GM21576 (cell line): Measurements from ENCODE around the gene TAS1R1.

Experiments
- ATAC-seq: cut with Tn5 transposase; IDR thresholded peaks from one replicate; pipeline ENCODE4 v1.9.1; 2021; ENCODE audit warnings: mild to moderate bottlenecking, moderate library complexity; ENCODE audit not compliant: unreplicated experiment

TAS1R1 gene

GRCh38 chr1:6602669-6603237 is 47.6 kb downstream of the TAS1R1 start, which contains the start of gene KLHL21:
TSS of gene KLHL21 (minus strand) at chr1:6602869. CDS start at chr1:6602817, 52 bp downstream.
- peak; percentile 39 for ATAC-seq

DNA sequence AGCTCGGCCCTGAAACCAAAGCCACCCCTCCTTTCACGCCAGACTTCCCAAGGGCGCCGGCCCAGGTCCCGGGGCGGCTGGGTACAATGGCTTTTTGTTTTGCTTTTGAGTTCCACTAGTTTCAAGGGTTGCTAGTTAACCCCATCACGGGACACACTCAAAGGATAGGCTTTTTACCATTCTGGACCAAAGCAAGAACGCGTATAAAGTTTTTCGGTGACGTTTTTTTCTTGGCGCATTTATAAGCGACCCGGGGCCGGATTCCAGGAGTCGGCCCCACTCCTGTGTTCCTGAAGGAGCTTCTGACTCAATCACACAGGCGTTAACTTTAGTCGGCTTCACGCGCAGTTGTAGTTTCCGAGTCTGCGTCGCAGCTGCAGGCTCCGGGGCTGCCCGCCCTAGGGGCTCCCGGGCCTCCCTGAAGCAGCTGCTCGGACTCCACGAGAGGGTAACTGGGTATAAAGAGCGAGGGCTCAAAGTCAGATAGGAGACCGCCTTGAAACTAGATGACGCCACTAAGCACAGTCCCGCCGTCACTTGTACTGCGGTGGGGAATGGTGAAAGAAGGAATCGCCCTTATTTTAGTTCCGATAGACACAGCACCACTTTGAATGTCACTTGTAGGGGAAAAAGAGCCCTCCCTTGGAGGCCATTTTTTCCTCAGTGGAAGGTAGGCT is 48.3 kb downstream of the TAS1R1 start:
- peak; percentile 17 for ATAC-seq

DNA sequence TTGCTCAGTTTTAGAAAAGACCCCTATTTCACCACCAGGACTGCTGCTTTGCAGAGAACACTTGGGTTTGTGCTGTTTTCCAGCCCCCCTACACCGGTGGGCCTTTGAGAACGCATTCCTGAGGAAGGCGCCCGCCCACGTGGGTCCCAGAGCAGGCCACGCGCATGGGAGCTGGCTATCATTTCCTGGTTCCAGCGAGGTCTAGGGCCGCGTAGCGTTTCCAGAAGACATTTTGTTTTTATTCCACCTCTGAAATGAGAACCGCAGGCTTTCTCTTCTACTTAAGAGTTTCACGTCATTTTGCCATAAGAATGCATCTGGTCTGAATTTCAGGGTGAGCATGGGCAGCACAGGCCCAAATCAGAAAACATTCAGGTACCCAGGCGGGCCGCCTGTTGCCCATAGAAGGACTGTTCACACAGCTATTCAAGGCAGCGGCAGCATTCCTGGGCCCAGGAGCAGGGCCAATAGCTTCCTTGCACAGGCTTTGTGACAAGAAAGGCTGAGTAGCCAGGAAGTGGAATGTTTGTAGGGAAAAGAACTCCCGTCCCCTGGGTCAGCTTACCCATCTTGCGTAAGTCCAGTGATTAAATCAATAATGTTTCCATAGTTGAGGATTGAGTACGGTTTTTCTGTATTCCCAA is 48.9 kb downstream of the TAS1R1 start:
- ATAC-seq = no peak

DNA sequence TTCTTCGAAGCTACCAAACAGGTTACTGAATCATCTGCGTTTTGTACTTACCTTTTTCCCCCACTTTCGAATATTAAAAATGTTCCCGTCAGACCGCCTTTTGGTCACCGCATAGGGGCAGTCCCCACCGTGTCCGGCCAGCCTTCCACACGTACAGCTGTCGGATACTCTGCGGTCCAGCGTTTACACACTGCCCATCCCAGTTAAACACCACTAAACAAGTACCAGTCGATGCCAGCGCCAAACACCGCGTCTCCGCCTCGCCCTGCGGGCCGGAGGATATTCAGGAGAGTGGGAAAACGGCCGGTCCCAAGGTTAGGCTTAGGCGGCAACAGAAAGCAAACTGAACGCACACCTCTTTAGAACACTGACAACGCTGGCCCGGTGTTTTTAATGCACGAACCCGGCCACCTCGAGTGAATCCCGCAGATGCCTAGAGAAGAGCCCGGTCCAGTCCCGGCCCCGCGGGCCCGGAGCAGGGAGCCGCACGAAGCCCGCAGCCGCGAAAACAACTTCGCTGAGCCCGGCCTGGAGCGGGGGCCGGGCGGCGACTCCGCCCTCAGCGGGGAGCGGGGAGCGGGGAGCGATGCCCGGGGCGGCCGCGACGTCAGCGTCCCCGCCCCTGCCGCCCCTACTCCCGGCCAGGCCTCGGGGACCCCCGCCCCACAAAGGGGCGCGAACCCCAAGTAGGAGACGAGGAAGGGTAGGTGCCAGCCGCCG is 57.7 kb downstream of the TAS1R1 start:
- ATAC-seq = peak; percentile 30

DNA sequence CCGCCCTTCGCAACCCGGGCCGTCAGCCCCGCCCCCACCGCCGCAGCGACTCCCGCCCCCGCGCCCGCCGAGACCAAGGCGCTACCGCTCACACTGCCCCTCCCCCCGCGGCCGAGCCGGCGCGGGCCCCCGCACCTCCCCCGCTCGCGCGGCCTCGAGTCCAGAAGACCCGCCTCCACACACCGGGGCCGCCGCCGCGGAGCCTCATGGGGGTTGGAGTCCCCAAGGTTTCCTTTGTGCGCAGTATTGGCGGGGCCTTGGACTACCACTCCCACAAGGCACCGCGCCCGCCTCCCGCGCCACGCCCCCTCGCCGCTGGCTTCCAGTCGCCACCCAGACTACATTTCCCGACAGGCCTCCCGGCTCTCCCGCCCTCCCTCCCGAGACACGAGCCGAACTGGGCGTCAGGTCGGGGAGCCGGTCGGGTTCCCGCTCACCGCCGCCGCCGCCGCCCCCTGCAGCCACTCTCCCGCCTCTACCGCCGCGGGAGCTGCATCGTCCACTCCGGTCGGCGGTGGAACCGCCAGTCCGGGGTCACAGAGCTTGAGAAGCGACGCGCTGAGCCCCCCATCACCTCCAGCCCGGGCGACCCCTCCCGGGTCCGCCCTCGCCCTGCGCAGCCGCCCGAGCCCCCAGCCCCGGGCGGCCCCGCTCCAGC is 58.4 kb downstream of the TAS1R1 start, which contains the start of gene PHF13:
TSS of gene PHF13 (plus strand) at position 371 of the 658 bp plus-strand sequence. CDS start 336 bp downstream, outside the sequence.
- ATAC-seq = peak; percentile 82

- no peak for ATAC-seq
Measured at GRCh38 chr1:6614019-6614928, 59.2 kb downstream of the TAS1R1 start.

- ATAC-seq = no peak
Measured at GRCh38 chr1:6614929-6615785, 60.0 kb downstream of the TAS1R1 start.

DNA sequence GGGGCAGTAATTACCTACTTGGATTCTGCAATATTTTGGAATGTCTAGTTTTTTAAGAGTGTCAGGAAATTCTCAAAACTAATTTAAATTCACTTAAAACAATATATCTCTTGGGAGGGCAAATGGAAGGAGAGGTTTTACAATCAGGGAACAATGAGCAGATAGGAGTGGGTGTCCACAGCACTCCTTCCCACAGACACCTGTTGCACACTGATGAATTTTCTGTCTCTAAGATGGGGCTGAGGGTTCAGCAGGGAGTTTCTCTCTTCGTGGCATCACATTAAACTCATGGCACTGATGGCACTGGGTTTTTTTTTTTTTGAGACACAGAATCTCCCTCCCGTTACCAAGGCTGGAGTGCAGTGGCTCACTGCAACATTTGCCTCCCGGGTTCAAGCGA is 63.9 kb downstream of the TAS1R1 start:
- no peak for ATAC-seq

DNA sequence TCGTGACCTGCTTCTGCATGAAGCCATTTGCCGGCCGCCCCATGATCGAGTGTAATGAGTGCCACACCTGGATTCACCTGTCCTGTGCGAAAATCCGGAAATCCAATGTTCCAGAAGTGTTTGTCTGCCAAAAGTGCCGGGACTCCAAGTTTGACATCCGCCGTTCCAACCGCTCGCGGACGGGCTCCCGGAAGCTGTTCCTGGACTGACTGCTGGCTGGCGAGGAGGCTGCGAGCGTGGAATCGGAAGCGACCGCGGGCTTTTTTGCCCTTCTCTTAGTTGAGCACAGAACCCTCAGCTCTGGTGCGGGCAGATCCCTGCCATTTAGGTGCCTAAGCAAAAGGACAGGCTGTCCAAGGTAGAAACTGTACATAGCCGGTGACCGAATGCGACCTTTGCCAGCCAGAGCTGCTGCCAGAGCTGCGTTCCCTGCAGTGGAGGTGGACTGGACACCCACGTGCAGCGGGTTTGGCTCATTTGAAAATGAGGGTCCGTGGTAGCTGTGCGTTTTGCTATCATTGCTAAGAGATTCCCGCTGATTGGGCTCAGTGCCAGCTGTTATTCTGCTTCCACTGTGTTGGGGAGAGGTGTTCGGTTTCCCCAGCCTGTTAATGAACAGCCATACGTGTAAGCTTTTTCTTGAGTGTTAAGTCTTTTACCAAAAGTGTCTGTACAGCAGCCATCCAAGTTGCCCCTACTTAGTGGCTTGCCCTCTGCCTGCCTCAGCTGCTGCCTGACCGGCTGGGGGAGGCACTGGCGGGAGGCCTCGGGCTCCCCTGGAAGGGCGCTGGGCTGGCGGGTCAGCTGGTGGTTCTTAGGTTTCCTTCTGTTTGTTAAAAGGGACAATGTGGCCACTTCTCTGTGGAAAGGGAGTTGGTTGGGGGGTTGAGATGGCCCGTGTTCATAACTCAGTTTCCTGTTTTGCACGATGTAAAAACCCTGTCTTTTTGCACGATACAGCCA is 66.6 kb downstream of the TAS1R1 start:
- no peak for ATAC-seq

GRCh38 chr1:6622396-6623152 is 67.5 kb downstream of the TAS1R1 start:
- no peak for ATAC-seq

- no peak for ATAC-seq
Measured at GRCh38 chr1:6623269-6623965, 68.3 kb downstream of the TAS1R1 start.

GRCh38 chr1:6624710-6625583 is 69.8 kb downstream of the TAS1R1 start, which contains the start of gene THAP3:
TSS of gene THAP3 (plus strand) at chr1:6624868. CDS start at chr1:6625219, 351 bp downstream.
- ATAC-seq = peak; percentile 81

DNA sequence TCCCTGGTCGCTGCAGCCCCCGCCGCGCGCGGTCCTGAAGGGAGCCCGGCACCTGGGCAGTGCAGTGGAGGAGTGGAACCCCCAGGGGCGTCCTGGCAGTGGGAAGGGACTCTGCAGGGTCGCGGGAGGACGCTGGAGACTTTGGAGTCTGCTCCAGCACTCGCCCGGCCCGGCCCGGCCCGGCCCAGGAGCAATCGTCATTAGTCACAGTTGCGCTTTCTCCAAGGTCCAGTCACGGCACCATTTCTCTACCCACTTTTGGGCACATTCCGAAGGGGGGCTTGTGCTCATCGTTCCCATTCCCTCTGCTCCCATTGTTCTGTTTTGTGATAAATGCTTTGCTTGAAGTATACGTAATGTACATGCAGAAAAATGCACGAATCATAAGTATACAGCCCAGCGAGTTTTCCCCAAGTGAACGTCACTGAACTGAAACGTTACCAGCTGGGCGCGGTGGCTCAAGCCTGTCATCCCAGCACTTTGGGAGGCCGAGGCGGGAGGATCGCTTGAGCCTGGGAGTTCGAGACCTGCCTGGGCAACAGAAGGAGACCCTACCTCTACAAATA is 70.6 kb downstream of the TAS1R1 start:
- no peak for ATAC-seq

- ATAC-seq = no peak
Measured at GRCh38 chr1:6627031-6627430, 71.9 kb downstream of the TAS1R1 start.
